HG03097 (cell line): Measurements from ENCODE around the gene LRRK1.

Experiments used
- ATAC-seq: cut with Tn5 transposase; IDR thresholded peaks from one replicate; pipeline ENCODE4 v1.9.1; 2021; ENCODE audit not compliant: unreplicated experiment, low FRiP score

Gene LRRK1

DNA sequence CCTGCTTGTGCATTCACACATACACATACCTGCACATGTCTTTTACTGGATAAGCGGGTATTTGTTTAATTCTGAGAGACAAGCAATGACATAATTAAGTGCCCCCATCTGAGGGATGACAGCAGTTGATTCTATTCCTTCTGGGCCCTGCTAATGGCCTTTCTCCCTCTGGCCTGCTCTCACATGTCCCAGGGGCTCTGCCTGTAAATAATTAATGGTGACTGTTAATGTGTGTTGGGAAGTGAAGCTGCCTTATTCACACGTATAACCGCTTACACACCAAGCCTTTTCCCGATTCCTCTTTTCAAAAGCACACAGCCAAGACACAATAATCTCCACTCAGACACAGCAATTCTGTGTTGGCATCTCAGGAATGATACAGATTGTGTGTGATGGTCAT lies 47.8 kb downstream of the LRRK1 start:
- ATAC-seq, result peak; percentile 87

DNA sequence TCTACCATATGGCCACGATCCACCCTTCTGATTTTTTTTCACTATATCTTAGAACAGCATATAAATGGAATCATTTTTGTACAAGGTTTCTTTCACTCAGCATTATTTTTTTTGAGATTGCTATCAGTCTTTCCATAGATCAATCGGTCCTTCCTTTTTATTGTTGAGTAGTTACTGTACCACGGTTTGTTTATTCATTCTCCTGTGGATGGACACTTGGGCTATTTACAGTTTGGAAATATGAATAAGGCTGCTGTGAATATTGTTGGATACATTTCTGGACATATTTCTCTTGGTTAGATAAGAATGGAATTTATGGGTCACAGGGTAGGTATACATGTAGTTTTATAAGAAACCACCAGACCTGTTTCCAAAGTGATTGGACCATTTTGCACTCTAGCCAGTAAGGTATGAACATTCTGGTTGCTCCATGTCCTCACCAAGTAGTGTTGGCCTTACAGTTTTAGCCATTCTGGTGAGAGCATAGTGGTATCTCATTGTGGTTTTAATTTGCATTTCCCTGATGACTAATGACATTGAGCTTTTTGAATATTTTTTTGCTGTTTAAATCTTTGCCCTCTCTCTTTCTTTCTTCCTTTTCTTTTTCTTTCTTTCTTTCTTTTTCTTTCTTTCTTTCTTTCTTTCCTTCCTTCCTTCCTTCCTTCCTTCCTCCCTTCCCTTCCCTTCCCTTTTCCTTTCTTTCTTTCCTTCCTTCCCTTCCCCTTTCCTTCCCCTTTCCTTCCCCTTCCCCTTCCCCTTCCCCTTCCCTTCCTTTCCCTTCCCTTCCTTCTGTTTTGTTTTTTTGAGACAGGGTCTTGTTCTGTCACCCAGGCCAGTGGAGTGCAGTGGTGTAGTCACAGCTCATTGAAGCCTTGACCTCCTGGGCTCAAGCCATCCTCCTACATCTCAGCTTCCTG lies 49.2 kb downstream of the LRRK1 start:
- ATAC-seq, result no peak

DNA sequence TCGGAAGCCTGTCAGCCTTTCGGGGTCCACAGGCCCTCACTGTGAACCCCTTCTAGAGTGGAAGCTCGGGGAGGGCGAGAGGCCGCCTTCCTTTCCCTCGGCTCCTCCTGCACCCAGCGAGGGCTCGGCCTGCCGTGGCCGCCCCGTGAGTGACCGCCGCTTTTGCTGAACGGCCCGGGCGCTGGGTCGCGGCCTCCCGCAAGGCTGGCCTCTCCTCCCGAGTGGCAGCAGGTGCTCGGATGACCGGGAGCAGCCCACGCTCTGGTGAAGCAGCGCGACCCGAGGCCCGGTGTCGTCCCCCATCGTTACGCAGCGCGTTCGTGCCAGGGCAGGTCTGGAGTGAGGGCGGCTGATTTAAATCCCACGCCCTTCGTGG lies 53.8 kb downstream of the LRRK1 start:
- no peak for ATAC-seq

DNA sequence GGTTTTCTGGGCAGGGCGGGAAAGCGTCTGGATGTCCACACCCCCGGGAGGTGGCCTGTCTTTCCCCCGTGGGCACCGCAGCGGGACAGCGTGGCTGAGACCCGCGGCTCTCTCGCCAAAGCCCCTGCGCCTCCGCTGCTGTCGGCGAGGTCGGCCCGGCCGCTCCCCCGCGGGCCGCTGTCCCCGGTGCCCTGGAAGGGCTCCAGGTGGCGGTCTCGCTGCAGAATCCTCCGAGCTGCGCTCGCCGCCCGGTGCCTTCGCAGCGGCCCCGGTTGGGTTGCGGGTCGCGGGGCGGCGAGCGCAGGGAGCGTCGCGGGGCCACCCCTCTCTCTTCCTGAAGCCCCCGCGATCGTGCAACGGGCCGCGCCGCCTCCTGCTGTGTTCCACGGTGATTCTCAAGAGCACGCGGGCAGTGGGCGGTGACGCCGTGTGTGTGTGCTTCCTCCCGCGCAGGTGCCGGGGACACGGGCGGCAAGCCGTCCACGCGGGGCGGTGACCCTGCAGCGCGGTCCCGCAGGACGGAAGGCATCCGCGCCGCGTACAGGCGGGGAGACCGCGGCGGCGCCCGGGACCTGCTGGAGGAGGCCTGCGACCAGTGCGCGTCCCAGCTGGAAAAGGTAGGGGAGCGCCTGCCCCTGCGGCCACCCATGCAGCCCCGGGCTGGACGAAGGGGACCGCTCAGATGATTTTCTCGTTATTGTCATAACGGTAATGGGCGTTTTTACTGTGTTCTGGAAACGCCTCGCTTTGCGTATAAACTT lies 54.4 kb downstream of the LRRK1 start:
- no peak for ATAC-seq

DNA sequence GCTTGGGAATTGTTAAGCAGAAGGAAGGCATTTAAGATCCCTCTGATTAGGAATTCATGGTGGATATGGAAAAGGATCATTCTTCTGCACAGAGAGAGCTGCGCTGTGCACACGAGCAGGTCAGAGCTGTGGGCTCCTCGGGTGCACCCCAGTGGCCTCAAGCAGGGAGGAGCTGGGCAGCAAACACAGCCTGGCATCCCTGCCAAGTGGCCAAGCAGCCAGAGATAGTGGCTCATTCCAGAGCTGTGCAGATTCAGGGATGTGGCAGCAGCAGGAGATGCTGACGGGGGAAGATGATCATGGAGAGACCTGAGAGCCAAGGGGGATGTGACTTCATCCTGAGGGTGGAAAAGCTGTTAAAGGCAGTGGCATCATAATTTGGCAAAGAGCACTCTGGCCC lies 55.9 kb downstream of the LRRK1 start:
- ATAC-seq, result no peak

DNA sequence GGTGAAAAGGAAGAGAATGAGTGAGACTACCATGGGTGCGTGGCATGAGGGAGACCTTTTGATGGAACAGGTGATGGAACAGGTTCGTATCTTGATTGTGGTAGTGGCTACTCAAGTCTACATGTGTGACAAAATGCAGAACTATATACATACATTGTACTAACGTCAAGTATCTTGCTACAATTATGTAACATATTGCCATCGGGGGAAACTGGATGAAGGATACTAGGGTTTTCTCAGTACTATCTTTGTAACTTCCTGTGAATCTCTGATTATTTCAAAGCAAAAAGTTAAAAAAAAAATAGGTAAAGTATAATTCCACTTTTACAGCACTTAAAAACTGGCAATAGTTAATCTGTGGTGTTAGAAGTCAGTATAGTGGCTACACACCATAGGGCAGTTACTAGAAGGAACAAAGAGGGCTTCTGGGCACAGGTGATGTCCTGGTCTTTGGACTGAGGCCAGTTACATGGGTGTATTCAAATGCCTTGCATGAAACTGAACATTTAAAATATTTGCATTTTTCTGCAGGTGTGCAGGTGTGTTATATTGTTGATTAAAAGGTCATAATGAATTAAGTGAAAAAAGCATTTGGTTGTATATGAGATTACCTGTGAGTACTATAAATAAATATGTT lies 61.4 kb downstream of the LRRK1 start:
- no peak for ATAC-seq

DNA sequence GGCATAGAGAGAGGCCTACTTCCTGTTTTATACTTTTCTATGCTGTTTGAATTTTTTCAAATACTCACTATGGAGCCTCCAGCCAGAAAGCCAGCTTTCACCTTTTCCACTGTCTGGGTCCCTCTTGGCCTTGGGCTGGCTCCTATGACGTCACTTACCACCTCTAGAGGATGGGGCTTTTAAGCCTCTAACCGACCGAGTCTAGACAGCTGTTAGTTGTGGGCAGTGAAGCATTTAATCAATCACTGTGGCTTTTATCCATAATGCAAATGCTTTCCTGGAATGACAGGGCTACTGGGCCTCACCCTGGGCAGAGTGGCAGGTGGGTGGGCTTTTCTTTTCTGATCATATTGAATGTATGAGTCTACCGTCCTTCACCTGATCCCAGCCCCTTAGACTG lies 61.9 kb downstream of the LRRK1 start:
- no peak for ATAC-seq

DNA sequence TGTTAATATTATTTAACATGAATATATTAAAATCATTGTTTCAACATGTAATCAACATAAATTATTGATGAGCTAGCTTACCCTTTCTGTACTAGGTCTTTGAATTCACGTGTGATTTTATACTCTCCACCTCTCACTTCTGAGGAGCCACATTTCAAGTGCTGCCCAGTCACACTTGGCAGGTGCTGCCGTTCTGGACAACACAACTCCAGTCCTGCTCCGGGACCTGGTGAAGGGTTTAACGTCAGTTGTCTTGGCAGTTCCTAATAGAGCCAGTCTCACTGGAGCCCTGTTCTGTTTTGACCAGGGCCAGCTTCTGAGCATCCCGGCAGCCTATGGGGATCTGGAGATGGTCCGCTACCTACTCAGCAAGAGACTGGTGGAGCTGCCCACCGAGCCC lies 64.1 kb downstream of the LRRK1 start:
- no peak for ATAC-seq

DNA sequence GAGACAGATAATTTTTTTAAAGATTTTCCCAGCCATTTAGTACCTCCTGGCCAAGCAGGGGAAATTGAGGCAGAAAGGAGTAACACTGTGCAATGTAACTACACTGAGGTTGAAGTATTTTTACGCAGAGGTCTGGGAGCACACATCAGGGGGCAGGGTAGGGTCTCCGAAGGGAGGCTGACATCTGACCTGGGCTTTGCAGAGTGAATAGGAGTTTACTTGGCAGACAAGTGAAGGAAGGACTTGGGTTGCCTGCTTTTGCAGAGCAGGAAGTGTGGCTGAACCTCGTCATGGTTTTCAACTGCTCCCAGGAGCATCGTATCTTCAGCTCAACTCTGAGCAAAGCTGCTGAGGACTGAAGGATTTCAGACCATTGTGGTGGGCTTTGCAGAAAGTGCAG lies 66.2 kb downstream of the LRRK1 start:
- ATAC-seq, result no peak

DNA sequence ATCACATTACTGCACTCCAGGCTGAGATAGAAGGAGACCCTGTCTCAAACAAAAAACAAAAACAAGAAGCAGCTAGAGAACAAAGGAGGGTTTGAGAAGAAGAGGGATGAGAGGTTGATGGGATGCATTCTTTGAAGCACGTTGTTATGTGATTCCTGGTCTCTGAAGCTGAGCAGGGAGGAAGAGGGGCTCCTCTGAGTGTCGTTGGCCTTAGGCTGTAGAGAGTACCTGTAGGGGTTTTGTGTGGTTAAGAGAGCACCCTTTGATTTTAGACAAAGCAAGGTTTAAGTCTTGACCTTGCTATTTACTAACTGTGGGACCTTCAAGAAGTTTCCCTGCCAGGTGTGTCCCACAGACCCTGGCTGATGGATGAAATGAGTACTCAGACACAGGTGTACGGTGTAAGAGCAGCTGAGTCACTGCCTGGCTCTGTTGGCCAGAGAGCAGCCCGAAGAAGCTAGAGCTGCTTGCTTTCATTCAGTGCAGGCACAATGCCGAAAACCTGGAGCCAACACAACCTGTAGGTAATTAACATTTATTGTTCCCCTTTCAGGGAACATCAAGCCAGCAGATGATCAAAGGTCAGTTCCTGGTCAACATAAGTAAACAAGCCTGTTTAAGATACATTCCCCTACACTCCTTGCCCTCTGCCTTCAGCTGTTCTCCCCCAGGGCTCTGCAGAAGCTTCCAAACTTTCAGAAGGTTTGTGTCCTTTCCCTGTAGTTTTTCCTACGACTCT lies 67.2 kb downstream of the LRRK1 start:
- no peak for ATAC-seq

DNA sequence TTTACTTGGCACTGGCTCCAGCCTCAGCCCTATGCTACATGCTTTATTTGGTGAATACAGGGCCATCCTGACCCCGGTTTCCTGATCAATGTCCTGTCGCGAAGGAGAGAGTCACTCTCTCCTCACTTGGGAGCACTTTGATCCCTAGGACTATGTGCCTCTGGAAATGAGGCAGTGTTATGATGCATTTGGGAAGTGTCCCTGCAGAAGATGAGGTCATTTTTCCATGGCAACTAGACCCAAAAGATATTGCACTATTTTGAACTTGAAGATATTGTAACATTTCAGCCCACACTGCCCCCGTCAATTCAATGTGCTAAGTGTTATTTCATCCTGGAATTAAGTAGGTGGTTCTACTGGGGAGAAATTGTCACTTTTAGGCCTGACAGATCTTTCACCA lies 68.0 kb downstream of the LRRK1 start:
- ATAC-seq, result no peak

DNA sequence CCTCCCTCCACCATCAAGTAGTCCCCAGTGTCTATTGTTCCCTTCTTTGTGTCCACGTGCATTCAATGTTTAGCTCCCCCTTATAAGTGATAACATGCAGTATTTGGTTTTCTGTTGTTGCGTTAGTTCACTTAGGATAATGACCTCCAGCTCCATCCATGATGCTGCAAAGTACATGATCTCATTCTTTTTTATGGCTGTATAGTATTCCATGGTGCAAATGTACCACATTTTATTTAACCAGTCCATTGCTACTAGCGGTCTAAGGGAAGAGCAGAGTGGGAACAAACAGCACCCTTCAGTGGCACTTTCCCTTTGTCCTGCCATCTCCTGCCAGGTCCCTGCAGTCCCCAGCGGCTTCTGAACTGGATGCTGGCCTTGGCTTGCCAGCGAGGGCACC lies 69.1 kb downstream of the LRRK1 start:
- ATAC-seq, result no peak

DNA sequence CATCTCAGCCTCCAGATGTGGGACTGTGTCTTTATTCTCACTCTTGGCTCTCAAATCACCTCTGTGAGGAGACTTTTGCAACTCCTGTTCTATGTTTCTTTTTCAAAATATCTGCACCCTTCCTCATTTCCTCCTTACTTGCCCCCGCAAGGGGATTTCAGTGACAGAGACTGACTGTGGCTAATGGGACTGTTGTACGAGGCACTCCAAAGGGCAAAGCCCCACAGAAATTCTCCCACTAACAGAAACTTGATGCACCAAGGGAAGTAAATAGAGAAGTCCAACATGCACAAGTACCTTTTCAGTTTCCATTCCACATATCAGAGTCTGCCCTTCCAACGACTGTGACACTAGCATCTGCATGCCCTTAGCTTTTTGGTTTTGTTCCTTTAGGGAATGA lies 69.7 kb downstream of the LRRK1 start:
- ATAC-seq, result no peak

DNA sequence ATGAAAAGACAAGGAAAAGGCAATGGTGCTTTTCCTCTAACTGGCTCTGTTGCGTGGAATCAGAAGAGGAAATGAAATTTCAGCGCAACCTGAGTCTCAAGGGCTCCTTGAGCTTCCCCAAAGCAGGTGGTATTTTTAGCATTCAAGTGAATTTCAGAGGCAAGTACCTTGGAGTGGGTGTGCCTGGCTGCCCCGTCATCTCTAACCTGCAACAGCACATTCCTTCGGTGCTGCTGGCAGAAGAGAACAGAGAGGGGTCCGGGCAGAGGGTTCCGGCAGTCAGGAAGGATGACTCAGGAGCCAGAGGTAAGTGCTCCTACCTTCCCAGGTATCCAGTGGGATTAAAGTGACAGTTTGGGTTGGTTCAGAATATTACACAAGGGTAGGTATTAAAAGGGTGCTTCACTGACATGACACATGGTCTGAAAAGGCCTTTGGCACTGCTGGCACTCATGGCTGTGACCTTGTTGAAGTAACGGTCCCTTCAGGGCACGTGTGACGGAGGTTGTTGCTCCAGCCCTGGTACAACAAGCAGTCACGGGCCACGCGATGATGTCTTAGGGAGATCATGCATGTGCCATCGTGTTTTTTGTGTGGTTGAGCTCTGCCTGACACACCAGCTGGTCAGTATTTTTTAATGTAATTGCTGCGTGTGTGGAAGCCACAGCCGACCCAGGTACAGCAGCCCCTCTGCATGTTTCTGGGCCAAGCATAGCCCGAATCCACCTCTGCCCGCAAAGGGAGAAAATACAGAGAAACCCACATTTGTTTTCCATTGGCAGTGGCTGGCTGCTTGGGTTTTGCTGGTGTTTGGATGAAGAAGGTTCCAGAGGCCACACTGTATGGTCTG lies 75.7 kb downstream of the LRRK1 start:
- ATAC-seq, result no peak

DNA sequence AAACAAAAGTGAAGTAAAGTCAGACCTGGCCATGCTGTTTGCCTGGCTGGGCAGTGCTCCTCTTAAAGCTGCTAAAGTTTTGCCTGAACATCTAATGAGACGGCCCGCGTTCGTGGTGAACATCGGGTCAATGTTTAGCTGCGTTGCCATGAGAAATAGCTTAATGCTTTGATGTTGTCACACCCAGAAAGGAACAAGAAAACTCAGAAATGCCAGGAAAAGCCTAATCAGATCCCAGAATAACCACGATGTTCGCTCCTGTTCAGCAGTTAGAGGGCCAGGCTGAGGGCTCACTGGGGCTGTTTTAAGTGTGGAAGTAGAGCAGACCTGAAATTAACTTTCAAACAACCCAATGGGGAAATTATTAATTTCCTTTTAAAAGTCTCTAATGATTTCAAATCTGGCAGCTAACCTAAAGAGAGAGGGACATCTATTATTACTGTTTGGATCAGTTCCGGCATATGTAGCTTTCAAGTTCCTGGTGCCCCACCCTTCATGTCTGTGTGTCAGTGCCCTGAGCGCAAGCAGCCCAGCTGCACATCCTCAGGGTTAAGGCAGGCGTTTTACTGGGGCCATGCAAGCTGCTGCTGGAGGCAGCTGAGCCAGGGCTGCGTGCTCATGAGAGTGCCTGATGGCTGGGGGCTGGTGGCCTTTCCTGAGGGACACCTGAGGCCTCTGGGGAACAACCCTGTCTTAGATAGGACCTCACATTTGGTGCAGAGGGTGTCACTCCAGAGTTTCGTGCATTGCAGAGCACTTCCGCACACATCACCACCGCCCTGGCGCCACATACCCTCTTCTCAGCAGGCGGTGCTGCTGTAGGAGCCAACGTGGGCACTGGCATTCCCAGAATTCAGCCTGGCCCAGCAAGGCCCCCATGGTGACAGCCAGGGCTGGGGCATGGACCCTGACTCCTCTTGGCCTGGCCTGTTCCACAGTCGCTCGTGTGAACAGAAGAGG lies 76.6 kb downstream of the LRRK1 start:
- ATAC-seq, result no peak

DNA sequence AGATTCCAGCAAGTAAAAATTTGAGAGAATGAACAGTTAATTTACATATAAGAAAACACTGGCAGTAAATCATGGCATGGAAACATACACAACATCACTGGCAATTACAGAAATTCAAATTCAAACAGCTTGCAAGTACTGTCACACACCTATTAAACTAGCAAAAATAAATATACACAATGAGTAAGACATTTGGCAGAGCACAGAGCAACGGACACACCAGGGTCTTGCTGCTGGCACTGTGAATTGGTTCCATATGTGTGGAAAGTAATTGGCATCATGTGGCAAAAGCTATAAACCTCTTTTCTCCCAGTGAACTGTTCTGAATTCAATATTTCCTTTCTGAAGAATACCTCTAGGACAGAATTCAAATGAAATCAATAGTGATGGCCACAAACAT lies 78.3 kb downstream of the LRRK1 start:
- ATAC-seq, result no peak

DNA sequence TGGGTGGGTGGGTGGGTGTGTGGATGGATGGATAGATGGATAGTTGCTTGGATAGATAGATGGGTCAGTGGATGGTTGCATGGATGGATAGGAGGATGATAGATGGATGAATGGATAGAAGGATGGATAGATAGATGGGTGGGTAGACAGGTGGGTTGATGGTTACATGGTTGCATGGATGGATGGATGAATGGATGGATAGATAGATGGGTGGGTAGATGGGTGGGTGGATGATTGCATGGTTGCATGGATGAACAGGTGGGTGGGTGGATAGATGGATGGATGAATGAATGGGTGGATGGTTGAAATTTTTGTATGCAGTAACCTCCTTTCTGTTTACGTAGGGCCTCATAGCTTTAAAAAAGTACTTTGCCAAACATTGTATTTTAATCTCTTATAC lies 79.5 kb downstream of the LRRK1 start:
- ATAC-seq, result no peak

DNA sequence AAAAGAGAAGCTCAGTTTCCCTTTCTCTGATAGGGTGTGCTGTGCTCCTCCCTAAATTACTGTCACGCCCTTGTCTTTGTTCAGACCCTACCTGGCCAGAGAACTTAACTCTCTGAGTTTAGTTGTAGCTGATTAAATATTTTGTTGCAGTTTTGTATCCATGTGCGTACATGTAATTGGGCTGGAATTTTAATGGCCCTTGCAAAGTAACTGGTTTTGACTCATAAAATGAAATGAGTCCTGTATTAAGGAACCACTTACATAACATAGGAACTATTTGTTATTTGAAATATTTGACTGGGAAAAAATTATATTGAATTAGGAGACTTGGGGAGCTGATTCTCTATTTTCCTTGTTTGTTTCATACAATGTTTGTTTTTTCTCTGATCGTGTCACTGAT lies 80.2 kb downstream of the LRRK1 start:
- no peak for ATAC-seq

DNA sequence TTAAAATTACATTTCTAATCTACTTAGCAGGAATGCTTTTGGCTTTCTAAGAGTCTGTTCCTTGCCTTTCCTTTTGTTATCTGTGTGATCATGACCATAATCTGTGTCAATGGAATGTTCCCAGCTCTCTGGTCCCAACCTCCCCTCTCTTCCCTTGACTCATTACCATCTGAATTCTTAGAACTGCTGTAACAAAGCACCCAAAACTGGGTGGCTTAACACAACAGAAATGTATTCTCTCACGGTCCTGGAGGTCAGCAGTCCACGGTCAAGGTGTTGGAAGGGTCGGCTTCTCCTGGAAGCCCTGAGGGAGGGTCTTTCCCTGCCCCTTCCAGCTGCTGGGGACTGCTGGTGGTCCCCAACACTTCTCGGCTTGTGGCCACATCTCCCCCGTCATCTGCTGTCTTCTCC lies 81.1 kb downstream of the LRRK1 start:
- no peak for ATAC-seq
